GM12872 (cell line): ENCODE results near the gene KRTAP22-2.

Experiments used
- TF ChIP-seq, protein P1 (sequence below): IDR thresholded peaks from 3 replicates; pipeline ENCODE4 v1.5.1; 2011; ENCODE audit warnings: low read depth, mild to moderate bottlenecking, low read length, moderate library complexity; ENCODE audit not compliant: insufficient read depth

KRTAP22-2 gene

DNA sequence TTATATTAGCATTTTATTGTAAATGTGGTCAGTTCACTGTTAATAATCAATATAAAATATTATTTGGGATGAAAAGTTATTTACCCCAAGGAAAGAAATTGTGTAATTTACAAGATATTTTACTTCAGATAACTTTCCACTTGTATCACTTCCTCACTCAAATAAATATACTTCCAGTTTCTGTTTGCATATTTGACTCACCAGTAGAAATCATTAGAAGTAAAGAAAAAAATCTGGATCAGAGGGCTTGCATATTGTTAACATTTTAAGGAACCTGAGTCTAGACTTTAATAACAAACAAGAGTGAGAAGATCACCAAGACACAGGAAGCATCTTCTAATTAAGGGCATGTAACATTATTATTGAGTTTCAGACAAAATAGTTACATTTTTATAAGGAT is 29.9 kb upstream of the KRTAP22-2 start:
- TF ChIP-seq, protein P1, sequence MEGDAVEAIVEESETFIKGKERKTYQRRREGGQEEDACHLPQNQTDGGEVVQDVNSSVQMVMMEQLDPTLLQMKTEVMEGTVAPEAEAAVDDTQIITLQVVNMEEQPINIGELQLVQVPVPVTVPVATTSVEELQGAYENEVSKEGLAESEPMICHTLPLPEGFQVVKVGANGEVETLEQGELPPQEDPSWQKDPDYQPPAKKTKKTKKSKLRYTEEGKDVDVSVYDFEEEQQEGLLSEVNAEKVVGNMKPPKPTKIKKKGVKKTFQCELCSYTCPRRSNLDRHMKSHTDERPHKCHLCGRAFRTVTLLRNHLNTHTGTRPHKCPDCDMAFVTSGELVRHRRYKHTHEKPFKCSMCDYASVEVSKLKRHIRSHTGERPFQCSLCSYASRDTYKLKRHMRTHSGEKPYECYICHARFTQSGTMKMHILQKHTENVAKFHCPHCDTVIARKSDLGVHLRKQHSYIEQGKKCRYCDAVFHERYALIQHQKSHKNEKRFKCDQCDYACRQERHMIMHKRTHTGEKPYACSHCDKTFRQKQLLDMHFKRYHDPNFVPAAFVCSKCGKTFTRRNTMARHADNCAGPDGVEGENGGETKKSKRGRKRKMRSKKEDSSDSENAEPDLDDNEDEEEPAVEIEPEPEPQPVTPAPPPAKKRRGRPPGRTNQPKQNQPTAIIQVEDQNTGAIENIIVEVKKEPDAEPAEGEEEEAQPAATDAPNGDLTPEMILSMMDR = no peak

DNA sequence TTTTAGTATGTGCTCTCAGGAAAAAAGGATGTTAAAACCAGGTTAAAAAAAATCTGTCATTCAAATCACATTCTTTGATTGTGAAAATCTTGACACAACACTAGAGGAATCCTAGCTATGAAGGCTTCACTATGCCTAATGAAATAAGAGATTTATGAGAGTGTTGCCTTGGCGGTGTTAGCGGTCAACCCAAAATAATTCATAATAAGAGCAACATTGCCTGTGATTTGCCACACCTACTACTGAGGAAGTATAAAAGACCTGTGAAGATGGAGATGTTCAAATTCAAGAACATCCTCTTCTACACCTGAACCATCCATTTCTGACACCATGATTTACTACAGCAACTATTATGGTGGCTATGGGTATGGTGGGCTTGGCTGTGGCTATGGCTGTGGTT is 25.9 kb upstream of the KRTAP22-2 start, which contains the start of gene KRTAP20-1:
KRTAP20-1 (plus strand) TSS at position 301 of the 400 bp plus-strand sequence; CDS start at position 331, 30 bp downstream.
- TF ChIP-seq, protein P1 = no peak

- TF ChIP-seq, protein P1 = no peak
These were observed 25.0 kb upstream of the KRTAP22-2 start for GRCh38 chr21:30615199-30615598.

GRCh38 chr21:30613836-30614235 is 23.6 kb upstream of the KRTAP22-2 start, which contains the start of gene KRTAP6-1:
Gene KRTAP6-1 (minus strand): TSS chr21:30613930. CDS start chr21:30613904, 26 bp downstream.
- TF ChIP-seq, protein P1 = no peak

DNA sequence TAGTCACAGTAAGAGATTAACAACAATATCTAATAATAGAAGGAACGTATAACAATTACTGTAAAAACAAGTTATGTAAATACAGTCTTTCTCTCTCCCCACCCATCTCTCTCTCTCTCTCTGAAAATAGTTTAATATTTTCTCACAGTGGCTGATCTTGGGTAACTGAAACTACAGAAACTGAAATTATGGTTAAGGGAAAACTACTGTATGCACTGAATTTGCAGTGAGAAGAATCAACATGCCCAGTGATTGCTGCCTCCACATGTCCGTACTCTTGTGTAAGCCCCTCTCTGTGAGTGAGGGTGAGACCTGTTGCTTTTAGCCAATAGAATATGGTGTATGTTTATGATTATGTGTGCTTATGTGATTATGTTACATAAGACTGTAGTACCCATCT is 21.9 kb upstream of the KRTAP22-2 start:
- TF ChIP-seq, protein P1 = no peak

DNA sequence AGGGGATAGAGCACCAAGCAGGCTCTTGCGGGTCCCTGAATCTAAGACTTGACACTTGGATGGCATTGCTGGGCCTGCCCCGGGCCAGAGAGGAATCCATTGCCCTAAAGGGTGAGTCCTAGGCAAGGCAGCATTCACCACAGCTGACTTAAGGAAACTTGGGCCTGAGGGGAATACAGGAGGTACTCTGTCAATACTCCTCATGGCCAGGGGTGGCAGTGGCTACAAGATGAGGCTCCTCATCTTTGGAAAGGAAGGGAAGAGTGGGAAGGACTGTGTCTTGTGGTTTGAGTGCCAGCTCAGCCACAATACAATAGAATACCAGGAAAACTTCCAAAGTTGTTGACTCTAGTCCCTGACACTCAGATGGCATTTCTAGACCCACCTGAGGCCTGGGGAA is 15.8 kb upstream of the KRTAP22-2 start:
- TF ChIP-seq, protein P1 = no peak

DNA sequence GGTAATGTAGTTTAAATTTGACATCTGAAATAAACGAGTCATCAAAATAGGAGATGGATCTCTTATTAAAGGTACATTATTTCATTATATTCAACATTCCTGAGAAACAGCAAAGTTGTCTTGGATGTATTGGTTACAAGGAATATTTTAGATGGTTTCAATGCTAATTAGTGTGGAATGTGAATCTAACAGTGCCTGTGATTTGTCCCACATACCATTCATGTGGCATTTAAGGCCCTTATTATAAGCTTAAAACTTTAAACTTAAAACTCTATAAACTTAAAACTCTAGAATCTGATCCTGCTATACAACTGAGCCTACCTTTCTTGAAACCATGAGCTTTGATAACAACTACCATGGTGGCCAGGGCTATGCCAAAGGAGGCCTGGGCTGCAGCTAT is 10.6 kb upstream of the KRTAP22-2 start, which contains the start of gene KRTAP22-1:
KRTAP22-1 (plus strand) TSS at position 301 of the 400 bp plus-strand sequence.
- TF ChIP-seq, protein P1 = no peak
